Testis (tissue), 2 donors: Measurements from ENCODE around the gene NFILZ.

Experiments used
- CTCF ChIP-seq, 3 experiments: fragments of 450-650 bp in 2 of 3; fragments of 200-600 bp in 1 of 3; sonication (generic) in 1 of 3; IDR thresholded peaks; one replicate each; pipeline ENCODE4 v1.5.1; 2016 to 2019; ENCODE audit warnings: antibody characterized with exemption in 3 of 3, mild to moderate bottlenecking in 2 of 3, moderate library complexity in 1 of 3
- POLR2A ChIP-seq: fragments of 450-650 bp; IDR thresholded peaks from one replicate; pipeline ENCODE4 v1.6.1; 2017; ENCODE audit warnings: antibody characterized with exemption, mild to moderate bottlenecking, moderate library complexity

GRCh38 chr19:8631425-8631819 lies 989 bp downstream of the NFILZ start:
- no peak for TF ChIP-seq CTCF (IDR thresholded peaks at IDR 0.05)
- no peak for TF ChIP-seq POLR2A
